ENCODE results near the gene ZNF385A.

Gene ZNF385A

DNA sequence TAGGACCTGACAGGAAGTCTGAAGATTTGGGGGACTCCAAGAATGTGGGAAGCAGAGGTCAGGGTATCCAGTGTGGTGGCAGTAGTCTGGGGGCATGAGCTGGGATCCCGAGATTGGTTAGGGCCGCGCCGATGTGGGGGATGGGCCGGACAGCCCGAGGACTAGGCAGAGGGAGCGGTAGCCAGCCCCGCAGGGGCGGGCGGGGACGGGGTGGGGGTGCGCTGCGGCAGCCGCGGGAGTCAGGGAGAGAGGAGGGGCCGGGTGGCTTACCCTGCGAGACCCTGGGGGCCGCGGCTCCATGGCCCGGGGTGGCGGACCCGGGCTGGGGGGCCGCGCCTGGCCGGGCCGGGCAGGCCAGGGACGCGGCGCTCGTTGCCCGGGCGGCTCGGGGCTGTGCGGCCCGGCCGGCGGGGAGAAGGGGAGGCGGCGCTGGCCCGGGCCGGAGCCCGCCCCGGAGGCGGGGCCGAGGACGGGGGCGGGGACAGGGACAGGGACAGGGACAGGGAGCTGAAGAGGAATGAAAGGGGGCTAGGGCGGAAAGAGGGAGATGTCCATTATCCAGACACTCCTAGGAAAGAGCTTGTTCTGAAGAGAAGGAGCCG is 5.6 kb downstream of the ZNF385A start:
- DNase-seq (ENCODE audit: low read depth) = no peak
- H3K4me3 ChIP-seq (ENCODE audit: low read length) = peak overlapping the region; percentile 41
- TF ChIP-seq, protein P1, sequence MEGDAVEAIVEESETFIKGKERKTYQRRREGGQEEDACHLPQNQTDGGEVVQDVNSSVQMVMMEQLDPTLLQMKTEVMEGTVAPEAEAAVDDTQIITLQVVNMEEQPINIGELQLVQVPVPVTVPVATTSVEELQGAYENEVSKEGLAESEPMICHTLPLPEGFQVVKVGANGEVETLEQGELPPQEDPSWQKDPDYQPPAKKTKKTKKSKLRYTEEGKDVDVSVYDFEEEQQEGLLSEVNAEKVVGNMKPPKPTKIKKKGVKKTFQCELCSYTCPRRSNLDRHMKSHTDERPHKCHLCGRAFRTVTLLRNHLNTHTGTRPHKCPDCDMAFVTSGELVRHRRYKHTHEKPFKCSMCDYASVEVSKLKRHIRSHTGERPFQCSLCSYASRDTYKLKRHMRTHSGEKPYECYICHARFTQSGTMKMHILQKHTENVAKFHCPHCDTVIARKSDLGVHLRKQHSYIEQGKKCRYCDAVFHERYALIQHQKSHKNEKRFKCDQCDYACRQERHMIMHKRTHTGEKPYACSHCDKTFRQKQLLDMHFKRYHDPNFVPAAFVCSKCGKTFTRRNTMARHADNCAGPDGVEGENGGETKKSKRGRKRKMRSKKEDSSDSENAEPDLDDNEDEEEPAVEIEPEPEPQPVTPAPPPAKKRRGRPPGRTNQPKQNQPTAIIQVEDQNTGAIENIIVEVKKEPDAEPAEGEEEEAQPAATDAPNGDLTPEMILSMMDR (IDR thresholded peaks at IDR 0.05; ENCODE audit: insufficient read depth, low read depth, low read length, missing control alignments) = no peak

DNA sequence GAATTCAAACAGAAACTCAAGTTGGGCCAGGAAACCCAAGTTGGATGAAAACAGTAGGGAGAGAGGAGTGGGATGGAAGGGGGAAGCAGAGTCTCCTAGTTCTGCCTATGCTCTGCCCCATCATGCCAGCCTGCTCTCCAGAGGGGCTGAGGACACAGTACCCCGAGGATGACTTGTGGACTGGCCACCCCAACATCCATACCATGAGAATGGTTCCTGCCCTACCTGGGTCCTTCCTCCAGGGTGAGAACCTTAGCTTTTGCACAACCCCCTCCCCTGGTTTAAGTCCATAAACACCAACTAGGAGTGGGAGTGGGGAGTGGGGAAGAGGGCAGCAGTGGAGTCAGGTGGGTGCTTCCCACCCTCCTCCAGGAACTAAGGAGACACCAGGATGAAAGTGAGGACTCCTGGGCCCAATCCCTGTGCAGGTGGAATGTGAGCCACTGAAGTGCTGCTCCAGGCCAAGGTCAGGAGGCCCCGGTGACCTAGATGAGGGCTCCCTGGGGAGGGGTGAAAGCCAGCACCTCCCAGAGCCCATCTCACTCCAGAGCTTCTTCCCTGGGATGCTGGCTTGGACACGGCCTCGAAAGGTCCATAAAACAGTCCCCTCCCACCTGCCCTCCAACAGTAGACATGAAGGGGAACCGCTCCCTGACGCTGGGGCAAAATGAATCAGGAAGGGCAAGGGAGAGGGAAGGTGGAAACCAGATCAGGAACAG is 6.6 kb downstream of the ZNF385A start:
- H3K4me3 ChIP-seq (ENCODE audit: low read length) = no peak overlapping the region
- no peak for DNase-seq (ENCODE audit: low read depth)
- TF ChIP-seq, protein P1 (IDR thresholded peaks at IDR 0.05; ENCODE audit: insufficient read depth, low read depth, low read length, missing control alignments) = no peak

DNA sequence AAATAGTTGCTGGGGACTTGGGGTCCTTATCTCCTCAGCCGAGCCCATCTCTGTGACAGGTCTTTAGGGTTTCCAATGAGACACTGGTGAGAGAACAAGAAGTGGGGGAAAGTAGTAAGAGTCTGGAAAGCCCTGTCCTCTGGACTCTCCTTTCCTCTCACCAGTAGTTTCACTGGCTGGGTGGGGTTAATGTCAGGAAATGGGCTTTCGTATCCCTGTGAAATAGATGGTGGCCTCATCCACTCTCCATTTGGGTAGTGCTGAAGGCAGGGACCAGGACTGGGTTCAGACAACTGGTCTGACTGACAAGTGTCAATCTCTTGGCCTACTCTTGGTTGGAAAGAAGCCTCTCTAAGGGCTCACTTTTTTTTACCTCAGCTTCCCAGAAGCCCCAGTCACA is 7.5 kb downstream of the ZNF385A start:
- no peak overlapping the region for H3K4me3 ChIP-seq (ENCODE audit: low read length)
- DNase-seq (ENCODE audit: low read depth) = no peak
- TF ChIP-seq, protein P1 (IDR thresholded peaks at IDR 0.05; ENCODE audit: insufficient read depth, low read depth, low read length, missing control alignments) = no peak

DNA sequence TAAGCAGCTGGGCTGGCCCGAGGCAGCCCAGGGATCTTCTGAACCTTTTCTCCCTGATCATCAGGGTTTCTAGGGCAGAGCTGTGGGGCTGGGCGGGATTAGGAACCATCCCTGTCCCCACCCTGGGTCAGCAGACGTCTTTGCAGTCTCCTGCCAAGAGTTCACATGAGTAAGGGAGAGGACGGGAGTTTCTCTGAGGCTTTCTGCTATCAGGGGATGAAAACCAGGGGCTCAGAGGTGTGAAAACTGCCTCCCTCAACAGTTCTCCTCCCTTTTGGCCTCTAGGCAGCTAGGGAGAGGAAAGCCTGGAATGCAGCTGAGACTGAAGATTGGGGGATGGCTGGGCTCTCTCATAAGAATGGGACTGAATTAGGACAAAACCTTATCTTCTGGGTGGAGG is 7.9 kb downstream of the ZNF385A start:
- TF ChIP-seq, protein P1 (IDR thresholded peaks at IDR 0.05; ENCODE audit: insufficient read depth, low read depth, low read length, missing control alignments) = no peak
- DNase-seq (ENCODE audit: low read depth) = no peak
- H3K4me3 ChIP-seq (ENCODE audit: low read length) = no peak overlapping the region

DNA sequence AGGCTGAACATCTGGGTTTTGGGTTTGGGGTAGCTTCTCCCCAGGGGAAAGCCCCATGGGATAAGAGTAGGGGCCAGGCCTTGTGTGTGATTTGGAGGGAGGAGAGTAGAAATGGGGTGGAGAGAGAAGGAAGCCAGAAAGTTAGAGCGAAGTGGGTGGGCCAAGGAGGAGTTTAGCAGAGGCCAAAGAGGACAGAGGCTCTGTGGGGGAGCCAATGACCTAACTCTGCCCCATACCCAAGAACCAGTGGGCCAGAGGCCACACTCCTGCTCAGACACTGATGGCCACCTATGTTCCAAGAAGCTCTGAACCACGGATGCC is 9.3 kb downstream of the ZNF385A start:
- DNase-seq (ENCODE audit: low read depth) = no peak

DNA sequence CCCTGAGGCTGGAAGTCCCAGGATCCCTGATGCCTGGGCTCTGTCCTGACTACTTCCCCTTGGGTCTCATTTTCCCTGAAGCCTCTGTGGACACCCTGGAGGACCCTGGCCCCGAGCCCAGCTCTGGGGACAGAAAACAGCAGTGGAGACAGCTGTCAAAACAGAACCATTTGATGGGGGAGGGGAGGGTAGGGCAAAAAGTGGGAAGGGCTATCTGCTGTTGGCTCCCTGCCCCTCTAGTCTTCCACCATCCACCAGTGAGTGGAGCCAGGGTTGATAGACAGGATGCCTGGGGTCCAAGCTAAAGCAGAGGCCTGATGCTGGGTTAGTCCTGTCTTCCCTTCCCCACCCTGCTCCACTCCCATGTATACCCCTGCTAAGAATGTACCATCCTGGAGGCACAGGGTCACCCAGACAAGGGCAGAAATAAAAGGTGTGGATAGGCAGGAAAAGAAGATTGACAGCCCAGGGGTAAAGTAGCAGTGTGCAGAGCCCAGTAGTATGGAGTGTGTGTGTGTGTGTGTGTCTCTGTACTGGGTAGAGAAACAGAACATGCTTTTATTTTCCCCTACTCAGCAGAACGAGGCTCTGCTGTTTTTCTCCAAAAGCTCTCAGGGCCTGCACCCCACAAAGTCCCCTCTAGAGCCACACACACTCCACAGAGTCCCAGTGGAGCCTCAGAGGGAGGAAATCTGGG is 9.8 kb downstream of the ZNF385A start:
- TF ChIP-seq, protein P1 (IDR thresholded peaks at IDR 0.05; ENCODE audit: insufficient read depth, low read depth, low read length, missing control alignments) = no peak
- DNase-seq (ENCODE audit: low read depth) = no peak
- H3K4me3 ChIP-seq (ENCODE audit: low read length) = no peak overlapping the region

More for the DNA sequence above, 9.3 kb downstream of the ZNF385A start:
- H3K4me3 ChIP-seq (ENCODE audit: low read length) = no peak overlapping the region
- TF ChIP-seq, protein P1 (IDR thresholded peaks at IDR 0.05; ENCODE audit: insufficient read depth, low read depth, low read length, missing control alignments) = no peak

Measured in epithelial cell of esophagus (primary cell).